Hepatocyte (in vitro differentiated cells): Measurements from ENCODE around the gene POGK. TPM values are rescaled to one million over a fixed set of nuclear protein-coding genes. Genes with fewer than 3 reads are reported as not detected.

Experiments
- DNase-seq: peaks from one replicate; pipeline ENCODE4 v3.0.0-alpha.2; 2016; ENCODE audit warnings: low spot score
- H2AFZ ChIP-seq: fragments of 200-600 bp; sonication (generic); 2 replicates; pipeline ENCODE4 v1.6.0; 2016; ENCODE audit warnings: antibody characterized with exemption, mild to moderate bottlenecking
- H3K27ac ChIP-seq: fragments of 200-600 bp; sonication (generic); 2 replicates; pipeline ENCODE4 v1.5.1; 2016; ENCODE audit warnings: mild to moderate bottlenecking
- H3K27me3 ChIP-seq: fragments of 200-600 bp; sonication (generic); 2 replicates; pipeline ENCODE4 v1.6.1; 2016
- H3K36me3 ChIP-seq: fragments of 200-600 bp; sonication (generic); replicated peaks from 2 replicates; pipeline ENCODE4 v1.5.1; 2016; ENCODE audit warnings: low read depth; ENCODE audit not compliant: insufficient read depth
- H3K4me1 ChIP-seq: fragments of 200-600 bp; sonication (generic); 2 replicates; pipeline ENCODE4 v1.5.1; 2016; ENCODE audit warnings: mild to moderate bottlenecking, moderate library complexity; ENCODE audit not compliant: insufficient read depth
- H3K4me2 ChIP-seq: fragments of 200-600 bp; sonication (generic); 2 replicates; pipeline ENCODE4 v1.6.0; 2016
- H3K4me3 ChIP-seq: fragments of 200-600 bp; sonication (generic); 2 replicates; pipeline ENCODE4 v1.5.1; 2016; ENCODE audit warnings: mild to moderate bottlenecking
- H3K79me2 ChIP-seq: fragments of 200-600 bp; sonication (generic); 2 replicates; pipeline ENCODE4 v1.6.0; 2017; ENCODE audit warnings: mild to moderate bottlenecking
- H3K9me2 ChIP-seq: fragments of 200-600 bp; sonication (generic); replicated peaks from 2 replicates; pipeline ENCODE4 v1.6.0; 2017; ENCODE audit warnings: mild to moderate bottlenecking; ENCODE audit not compliant: insufficient read depth
- H3K9me3 ChIP-seq: fragments of 200-600 bp; sonication (generic); 2 replicates; pipeline ENCODE4 v1.5.1; 2016; ENCODE audit warnings: low read depth, mild to moderate bottlenecking
- H4K20me1 ChIP-seq: fragments of 200-600 bp; sonication (generic); 2 replicates; pipeline ENCODE4 v1.6.0; 2016; ENCODE audit warnings: mild to moderate bottlenecking; ENCODE audit not compliant: insufficient read depth, poor library complexity, severe bottlenecking
- CTCF ChIP-seq: fragments of 200-600 bp; sonication (generic); IDR thresholded peaks from 2 replicates; pipeline ENCODE4 v1.5.1; 2016; ENCODE audit warnings: antibody characterized with exemption, mild to moderate bottlenecking; ENCODE audit not compliant: poor library complexity
- EZH2 ChIP-seq: fragments of 200-600 bp; sonication (generic); IDR thresholded peaks from 2 replicates; pipeline ENCODE4 v1.6.1; 2016; ENCODE audit warnings: antibody characterized with exemption, mild to moderate bottlenecking, borderline replicate concordance
- EZH2phosphoT487 ChIP-seq: fragments of 200-600 bp; sonication (generic); IDR thresholded peaks from one replicate; pipeline ENCODE4 v1.6.1; 2018; ENCODE audit warnings: antibody characterized with exemption, mild to moderate bottlenecking, low read depth, moderate library complexity; ENCODE audit not compliant: unreplicated experiment, severe bottlenecking
- WGBS: methylation state at CpG from one replicate; pipeline ENCODE4 v1.1.6; 2016; ENCODE audit warnings: low lambda C conversion rate; ENCODE audit errors: missing lambda C conversion rate; 5-methylcytosine and 5-hydroxymethylcytosine counted together
- polyA plus RNA-seq: library from polyadenylated mRNA; unstranded; fragments of >200 nt; fragmentation: Nextera tagmentation; extraction: Ambion mirVana; gene quantifications from 2 replicates; pipeline ENCODE4 v1.2.1, GENCODE V29; 2016
- total RNA-seq: library from RNA; depleted of rRNA; stranded (reverse); fragments of >200 nt; gene quantifications from 2 replicates; pipeline ENCODE4 v1.2.3, GENCODE V29; 2014

The POGK gene
- total and polyA plus RNA-seq, 2 experiments from 2014 or later: 22.6 to 37.2 TPM

GRCh38 chr1:166899769-166900168 is 60.5 kb downstream of the POGK start:
- no peaks in the 10 kb centered on the region for H3K79me2 ChIP-seq
- no peak overlapping the region for H3K4me3 ChIP-seq
- DNase-seq: no peak
- H3K27ac ChIP-seq: no peak overlapping the region
- H3K9me3 ChIP-seq: no peaks in the 10 kb centered on the region
- no peaks in the 10 kb centered on the region for H3K9me2 ChIP-seq
- peaks cover under 1% of the 10 kb centered on the region for H3K27me3 ChIP-seq
- no peak for TF ChIP-seq EZH2
- TF ChIP-seq EZH2phosphoT487: no peak
- TF ChIP-seq CTCF: no peak
- no peaks in the 10 kb centered on the region for H4K20me1 ChIP-seq
- H3K4me2 ChIP-seq: no peak overlapping the region
- H2AFZ ChIP-seq: no peak overlapping the region
- no peaks in the 10 kb centered on the region for H3K4me1 ChIP-seq
- H3K36me3 ChIP-seq: no peaks in the 10 kb centered on the region

DNA sequence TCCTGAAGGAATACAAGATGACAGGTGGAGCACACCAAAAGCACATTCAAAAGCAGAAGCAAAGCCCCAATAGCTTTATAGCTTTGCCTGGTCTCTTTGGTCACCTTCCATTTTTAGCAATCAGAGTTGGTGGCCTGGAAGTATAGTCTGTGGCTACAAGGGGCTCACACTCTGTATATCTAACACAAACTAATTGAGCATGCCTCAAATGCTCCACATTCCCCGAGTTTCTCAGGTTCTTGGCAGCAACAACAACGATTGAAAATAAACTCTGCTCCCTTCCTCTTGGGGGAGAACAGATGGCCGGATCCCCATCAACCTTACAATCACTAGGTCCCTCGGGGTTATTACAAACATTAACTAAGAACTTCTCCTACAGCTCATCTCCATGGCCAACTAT is 61.7 kb downstream of the POGK start:
- Histone ChIP-seq H3K4me2 (no peak overlapping the region), H3K9me2 (no peaks in the 10 kb centered on the region)

DNA sequence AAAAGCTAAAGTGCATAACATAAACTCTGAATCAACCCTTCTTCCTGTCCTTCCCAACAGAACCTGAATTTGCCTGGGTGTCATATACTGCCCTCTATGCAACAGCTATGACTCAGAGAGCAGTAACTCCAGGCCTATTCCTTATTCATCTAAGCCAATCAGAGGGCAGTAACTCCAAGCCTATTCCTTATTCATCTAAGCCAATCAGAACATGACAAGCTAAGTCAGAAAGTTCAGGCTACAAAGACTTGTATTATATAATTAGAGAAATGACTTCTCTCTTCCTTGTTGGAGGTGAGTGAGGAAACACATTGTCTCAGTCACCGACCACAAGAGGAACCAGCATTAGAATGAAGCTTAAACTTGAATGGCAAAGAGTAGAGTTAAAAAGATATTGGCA is 63.0 kb downstream of the POGK start:
- DNase-seq: no peak
- no peaks in the 10 kb centered on the region for H4K20me1 ChIP-seq
- H3K4me2 ChIP-seq: no peak overlapping the region
- H3K27ac ChIP-seq: no peak overlapping the region
- no peaks in the 10 kb centered on the region for H3K4me1 ChIP-seq
- no peaks in the 10 kb centered on the region for H3K36me3 ChIP-seq
- no peak overlapping the region for H2AFZ ChIP-seq
- no peak overlapping the region for H3K4me3 ChIP-seq
- no peaks in the 10 kb centered on the region for H3K79me2 ChIP-seq
- no peaks in the 10 kb centered on the region for H3K9me3 ChIP-seq
- H3K27me3 ChIP-seq: no peaks in the 10 kb centered on the region
- TF ChIP-seq CTCF (no peak), EZH2phosphoT487 (no peak), EZH2 (no peak)
- WGBS: 94% methylated on average over 1 of the region's 1 CpG
- H3K9me2 ChIP-seq: no peaks in the 10 kb centered on the region

More for the DNA sequence above, 61.7 kb downstream of the POGK start:
- Histone ChIP-seq H4K20me1 (no peaks in the 10 kb centered on the region), H3K79me2 (no peaks in the 10 kb centered on the region), H3K4me3 (no peak overlapping the region), H3K9me3 (no peaks in the 10 kb centered on the region), H2AFZ (no peak overlapping the region), H3K27ac (no peak overlapping the region), H3K4me1 (no peaks in the 10 kb centered on the region), H3K27me3 (no peaks in the 10 kb centered on the region), H3K36me3 (no peaks in the 10 kb centered on the region)
- 52% methylated on average over 4 of the region's 4 CpGs for WGBS
- DNase-seq: no peak
- TF ChIP-seq EZH2: no peak
- TF ChIP-seq CTCF: no peak
- TF ChIP-seq EZH2phosphoT487: no peak

- H3K27me3 ChIP-seq: no peaks in the 10 kb centered on the region
- no peaks in the 10 kb centered on the region for H3K9me2 ChIP-seq
- H3K9me3 ChIP-seq: no peaks in the 10 kb centered on the region
- no peak overlapping the region for H3K4me3 ChIP-seq
- WGBS: 81% methylated on average over 1 of the region's 1 CpG
- no peaks in the 10 kb centered on the region for H3K79me2 ChIP-seq
- no peaks in the 10 kb centered on the region for H3K4me1 ChIP-seq
- H4K20me1 ChIP-seq: no peaks in the 10 kb centered on the region
- H3K4me2 ChIP-seq: no peak overlapping the region
- H3K36me3 ChIP-seq: no peaks in the 10 kb centered on the region
- H3K27ac ChIP-seq: no peak overlapping the region
- H2AFZ ChIP-seq: no peak overlapping the region
- DNase-seq: no peak
- TF ChIP-seq EZH2 (no peak), EZH2phosphoT487 (no peak), CTCF (no peak)
These were observed 64.0 kb downstream of the POGK start for GRCh38 chr1:166903232-166903631.
